ENCODE data around the gene SALL2.

SALL2 gene

DNA sequence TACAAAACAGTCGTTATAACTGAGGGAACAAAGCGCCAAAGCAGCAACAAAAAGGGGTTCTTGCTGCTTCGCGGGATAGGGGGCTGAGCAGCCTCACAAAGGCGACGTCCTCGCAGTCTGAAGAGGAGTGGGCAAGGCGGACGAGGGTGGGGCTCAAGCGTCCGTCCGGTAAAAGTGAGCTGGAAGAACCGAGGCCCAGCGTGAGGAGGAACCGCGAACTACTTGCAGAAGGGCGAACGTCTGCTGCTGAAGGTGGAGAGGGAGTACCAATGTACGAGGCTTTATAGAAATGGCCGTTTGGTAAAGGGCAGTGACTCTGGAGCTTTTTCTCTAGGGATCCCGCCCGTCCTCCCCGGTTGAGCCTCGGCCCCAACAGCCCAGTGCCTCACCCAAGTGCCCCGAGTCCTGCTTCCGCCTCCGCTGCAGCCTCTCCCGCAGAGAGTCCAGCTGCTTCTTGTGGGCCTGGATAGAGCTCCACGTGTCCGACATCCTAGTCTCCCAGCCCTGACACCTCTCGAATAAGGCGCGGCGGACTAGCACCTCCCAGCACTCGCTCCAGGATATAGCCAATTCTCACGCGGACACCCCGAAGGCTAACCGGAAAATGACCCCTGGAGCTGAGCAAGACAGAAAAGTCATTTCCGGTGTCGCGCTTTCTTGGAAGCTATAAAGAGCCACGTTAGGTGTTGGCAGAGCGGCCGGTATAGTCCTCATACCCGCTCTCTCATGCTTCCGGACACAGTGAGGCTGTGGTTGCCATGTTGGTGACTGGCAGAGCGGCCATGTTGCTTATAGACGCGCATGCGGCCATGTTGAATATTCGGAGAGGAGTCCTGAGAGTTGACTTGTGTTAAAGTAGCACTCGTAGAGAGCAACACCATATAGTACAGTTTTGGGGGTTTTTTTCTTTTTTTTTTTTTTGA, 15.2 kb downstream of the SALL2 start, which contains the start of gene METTL3 (continued):
- TF ChIP-seq, protein P1, sequence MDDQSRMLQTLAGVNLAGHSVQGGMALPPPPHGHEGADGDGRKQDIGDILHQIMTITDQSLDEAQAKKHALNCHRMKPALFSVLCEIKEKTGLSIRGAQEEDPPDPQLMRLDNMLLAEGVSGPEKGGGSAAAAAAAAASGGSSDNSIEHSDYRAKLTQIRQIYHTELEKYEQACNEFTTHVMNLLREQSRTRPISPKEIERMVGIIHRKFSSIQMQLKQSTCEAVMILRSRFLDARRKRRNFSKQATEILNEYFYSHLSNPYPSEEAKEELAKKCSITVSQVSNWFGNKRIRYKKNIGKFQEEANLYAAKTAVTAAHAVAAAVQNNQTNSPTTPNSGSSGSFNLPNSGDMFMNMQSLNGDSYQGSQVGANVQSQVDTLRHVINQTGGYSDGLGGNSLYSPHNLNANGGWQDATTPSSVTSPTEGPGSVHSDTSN (CRISPR knock-in tag; IDR thresholded peaks at IDR 0.05), result 0 out of 2 replicates have a peak, but pooled peaks have one; percentile 29
- no peak for TF ChIP-seq SALL2 (tag by site-specific recombination; IDR thresholded peaks at IDR 0.05; ENCODE audit: borderline replicate concordance)
- no peak for TF ChIP-seq KLF9 (tag by site-specific recombination; IDR thresholded peaks at IDR 0.05; ENCODE audit: low read depth)
- peak; percentile 64 for TF ChIP-seq ZIC2 (tag by site-specific recombination; IDR thresholded peaks at IDR 0.05)
- no peak for TF ChIP-seq RBAK (tag by site-specific recombination; IDR thresholded peaks at IDR 0.05)
- no peak for TF ChIP-seq ZNF132 (tag by site-specific recombination; IDR thresholded peaks at IDR 0.05; ENCODE audit: borderline replicate concordance)
- peak; percentile 97 for TF ChIP-seq ZBTB11 (tag by site-specific recombination; conservative IDR thresholded peaks at IDR 0.05; ENCODE audit: low read depth)
- TF ChIP-seq ZNF302 (tag by site-specific recombination; IDR thresholded peaks at IDR 0.05; ENCODE audit: low read depth), result no peak
- no peak for TF ChIP-seq ZNF837 (tag by site-specific recombination; IDR thresholded peaks at IDR 0.05)
- no peak; the same call in none of the 2 replicates for TF ChIP-seq ZNF18 (tag by site-specific recombination; IDR thresholded peaks at IDR 0.05)
- TF ChIP-seq ZNF626 (tag by site-specific recombination; IDR thresholded peaks at IDR 0.05), result no peak
- TF ChIP-seq, protein P2, sequence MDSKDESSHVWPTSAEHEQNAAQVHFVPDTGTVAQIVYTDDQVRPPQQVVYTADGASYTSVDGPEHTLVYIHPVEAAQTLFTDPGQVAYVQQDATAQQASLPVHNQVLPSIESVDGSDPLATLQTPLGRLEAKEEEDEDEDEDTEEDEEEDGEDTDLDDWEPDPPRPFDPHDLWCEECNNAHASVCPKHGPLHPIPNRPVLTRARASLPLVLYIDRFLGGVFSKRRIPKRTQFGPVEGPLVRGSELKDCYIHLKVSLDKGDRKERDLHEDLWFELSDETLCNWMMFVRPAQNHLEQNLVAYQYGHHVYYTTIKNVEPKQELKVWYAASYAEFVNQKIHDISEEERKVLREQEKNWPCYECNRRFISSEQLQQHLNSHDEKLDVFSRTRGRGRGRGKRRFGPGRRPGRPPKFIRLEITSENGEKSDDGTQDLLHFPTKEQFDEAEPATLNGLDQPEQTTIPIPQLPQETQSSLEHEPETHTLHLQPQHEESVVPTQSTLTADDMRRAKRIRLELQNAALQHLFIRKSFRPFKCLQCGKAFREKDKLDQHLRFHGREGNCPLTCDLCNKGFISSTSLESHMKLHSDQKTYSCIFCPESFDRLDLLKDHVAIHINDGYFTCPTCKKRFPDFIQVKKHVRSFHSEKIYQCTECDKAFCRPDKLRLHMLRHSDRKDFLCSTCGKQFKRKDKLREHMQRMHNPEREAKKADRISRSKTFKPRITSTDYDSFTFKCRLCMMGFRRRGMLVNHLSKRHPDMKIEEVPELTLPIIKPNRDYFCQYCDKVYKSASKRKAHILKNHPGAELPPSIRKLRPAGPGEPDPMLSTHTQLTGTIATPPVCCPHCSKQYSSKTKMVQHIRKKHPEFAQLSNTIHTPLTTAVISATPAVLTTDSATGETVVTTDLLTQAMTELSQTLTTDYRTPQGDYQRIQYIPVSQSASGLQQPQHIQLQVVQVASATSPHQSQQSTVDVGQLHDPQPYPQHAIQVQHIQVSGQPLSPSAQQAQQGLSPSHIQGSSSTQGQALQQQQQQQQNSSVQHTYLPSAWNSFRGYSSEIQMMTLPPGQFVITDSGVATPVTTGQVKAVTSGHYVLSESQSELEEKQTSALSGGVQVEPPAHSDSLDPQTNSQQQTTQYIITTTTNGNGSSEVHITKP (tag by site-specific recombination; IDR thresholded peaks at IDR 0.05), result no peak
- TF ChIP-seq KLF7 (tag by site-specific recombination; IDR thresholded peaks at IDR 0.05; ENCODE audit: borderline replicate concordance), result no peak
- no peak for TF ChIP-seq ZNF555 (tag by site-specific recombination; conservative IDR thresholded peaks at IDR 0.05)
- no peak for TF ChIP-seq ZNF529 (tag by site-specific recombination; IDR thresholded peaks at IDR 0.05; ENCODE audit: insufficient replicate concordance)
- TF ChIP-seq ZNF324 (tag by site-specific recombination; IDR thresholded peaks at IDR 0.05), result no peak
- TF ChIP-seq, protein P3, sequence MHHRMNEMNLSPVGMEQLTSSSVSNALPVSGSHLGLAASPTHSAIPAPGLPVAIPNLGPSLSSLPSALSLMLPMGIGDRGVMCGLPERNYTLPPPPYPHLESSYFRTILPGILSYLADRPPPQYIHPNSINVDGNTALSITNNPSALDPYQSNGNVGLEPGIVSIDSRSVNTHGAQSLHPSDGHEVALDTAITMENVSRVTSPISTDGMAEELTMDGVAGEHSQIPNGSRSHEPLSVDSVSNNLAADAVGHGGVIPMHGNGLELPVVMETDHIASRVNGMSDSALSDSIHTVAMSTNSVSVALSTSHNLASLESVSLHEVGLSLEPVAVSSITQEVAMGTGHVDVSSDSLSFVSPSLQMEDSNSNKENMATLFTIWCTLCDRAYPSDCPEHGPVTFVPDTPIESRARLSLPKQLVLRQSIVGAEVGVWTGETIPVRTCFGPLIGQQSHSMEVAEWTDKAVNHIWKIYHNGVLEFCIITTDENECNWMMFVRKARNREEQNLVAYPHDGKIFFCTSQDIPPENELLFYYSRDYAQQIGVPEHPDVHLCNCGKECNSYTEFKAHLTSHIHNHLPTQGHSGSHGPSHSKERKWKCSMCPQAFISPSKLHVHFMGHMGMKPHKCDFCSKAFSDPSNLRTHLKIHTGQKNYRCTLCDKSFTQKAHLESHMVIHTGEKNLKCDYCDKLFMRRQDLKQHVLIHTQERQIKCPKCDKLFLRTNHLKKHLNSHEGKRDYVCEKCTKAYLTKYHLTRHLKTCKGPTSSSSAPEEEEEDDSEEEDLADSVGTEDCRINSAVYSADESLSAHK (tag by site-specific recombination; IDR thresholded peaks at IDR 0.05), result no peak
- TF ChIP-seq MYNN (tag by site-specific recombination; IDR thresholded peaks at IDR 0.05; ENCODE audit: borderline replicate concordance), result no peak
- peak; percentile 72; the same call in 1 of the 2 replicates for TF ChIP-seq ZNF639 (tag by site-specific recombination; IDR thresholded peaks at IDR 0.05)
- peak; percentile 71 for TF ChIP-seq BCL11B (tag by site-specific recombination; IDR thresholded peaks at IDR 0.05; ENCODE audit: low read depth)
- TF ChIP-seq PRDM1 (tag by site-specific recombination; IDR thresholded peaks at IDR 0.05), result no peak
- TF ChIP-seq ZNF248 (tag by site-specific recombination; IDR thresholded peaks at IDR 0.05), result no peak
- TF ChIP-seq TRIM28 (IDR thresholded peaks at IDR 0.05; ENCODE audit: borderline replicate concordance, low read length), result no peak
- TF ChIP-seq ZSCAN16 (tag by site-specific recombination; IDR thresholded peaks at IDR 0.05), result no peak
